ENCODE results near the gene SOS1. TPM values are rescaled to one million over a fixed set of nuclear protein-coding genes. Genes with fewer than 3 reads are reported as not detected.

SOS1 gene
- total RNA-seq, 1 donor from 2014 or later: 8.2 TPM

GRCh38 chr2:39124000-39124745 is 3.3 kb upstream of the SOS1 start:
- peak overlapping the region; percentile 77 for H3K4me3 ChIP-seq (ENCODE audit: low read depth, low read length)
- TF ChIP-seq CTCF (IDR thresholded peaks at IDR 0.05; ENCODE audit: insufficient read depth, low read length, severe bottlenecking): peak; percentile 64
- DNase-seq (ENCODE audit: low read depth) (peak; percentile 83), FAIRE-seq (no peak)
- H3K27me3 ChIP-seq (ENCODE audit: control insufficient read depth, insufficient read depth, low read length): no peaks in the 10 kb centered on the region
- no peaks in the 10 kb centered on the region for H3K36me3 ChIP-seq (ENCODE audit: control insufficient read depth, insufficient read depth, low read length)

GRCh38 chr2:39123436-39123999 is 2.7 kb upstream of the SOS1 start:
- DNase-seq (ENCODE audit: low read depth): no peak

GRCh38 chr2:39121523-39122063 is 742 bp upstream of the SOS1 start:
- FAIRE-seq (no peak), DNase-seq (ENCODE audit: low read depth) (no peak)
- TF ChIP-seq CTCF (IDR thresholded peaks at IDR 0.05; ENCODE audit: insufficient read depth, low read length, severe bottlenecking): no peak
- Histone ChIP-seq H3K36me3 (ENCODE audit: control insufficient read depth, insufficient read depth, low read length) (no peaks in the 10 kb centered on the region), H3K4me3 (ENCODE audit: low read depth, low read length) (peak overlapping the region; percentile 63), H3K27me3 (ENCODE audit: control insufficient read depth, insufficient read depth, low read length) (no peaks in the 10 kb centered on the region)

More at GRCh38 chr2:39123436-39123999, 2.7 kb upstream of the SOS1 start:
- H3K36me3 ChIP-seq (ENCODE audit: control insufficient read depth, insufficient read depth, low read length): no peaks in the 10 kb centered on the region
- TF ChIP-seq CTCF (IDR thresholded peaks at IDR 0.05; ENCODE audit: insufficient read depth, low read length, severe bottlenecking): no peak
- peak overlapping the region; percentile 77 for H3K4me3 ChIP-seq (ENCODE audit: low read depth, low read length)
- FAIRE-seq: no peak
- no peaks in the 10 kb centered on the region for H3K27me3 ChIP-seq (ENCODE audit: control insufficient read depth, insufficient read depth, low read length)

- Histone ChIP-seq H3K36me3 (ENCODE audit: control insufficient read depth, insufficient read depth, low read length) (no peaks in the 10 kb centered on the region), H3K27me3 (ENCODE audit: control insufficient read depth, insufficient read depth, low read length) (no peaks in the 10 kb centered on the region), H3K4me3 (ENCODE audit: low read depth, low read length) (peak overlapping the region; percentile 63)
- TF ChIP-seq CTCF (IDR thresholded peaks at IDR 0.05; ENCODE audit: insufficient read depth, low read length, severe bottlenecking): no peak
- DNase-seq (ENCODE audit: low read depth) (no peak), FAIRE-seq (no peak)
Measured at GRCh38 chr2:39120521-39120770, 405 bp downstream of the SOS1 start.

GRCh38 chr2:39119732-39120520 is 925 bp downstream of the SOS1 start:
- peak; percentile 22 for TF ChIP-seq CTCF (IDR thresholded peaks at IDR 0.05; ENCODE audit: insufficient read depth, low read length, severe bottlenecking)
- peak overlapping the region; percentile 63 for H3K4me3 ChIP-seq (ENCODE audit: low read depth, low read length)
- DNase-seq (ENCODE audit: low read depth): no peak
- no peaks in the 10 kb centered on the region for H3K36me3 ChIP-seq (ENCODE audit: control insufficient read depth, insufficient read depth, low read length)
- H3K27me3 ChIP-seq (ENCODE audit: control insufficient read depth, insufficient read depth, low read length): no peaks in the 10 kb centered on the region
- no peak for FAIRE-seq
